Glutamatergic neuron (in vitro differentiated cells): Measurements from ENCODE around the gene PIGB. TPM values are rescaled to one million over a fixed set of nuclear protein-coding genes. Genes with fewer than 3 reads are reported as not detected.

ENCODE experiments used
- DNase-seq: peaks from one replicate; pipeline ENCODE4 v3.0.0; 2022
- H3K27ac Mint-ChIP-seq: one replicate; pipeline ENCODE4 v1.8.0; 2020; ENCODE audit warnings: mild to moderate bottlenecking, mixed read lengths, inconsistent platforms; ENCODE audit not compliant: unreplicated experiment
- H3K27me3 Mint-ChIP-seq: one replicate; pipeline ENCODE4 v1.8.0; 2020; ENCODE audit warnings: mild to moderate bottlenecking, moderate library complexity, mixed read lengths, inconsistent platforms; ENCODE audit not compliant: unreplicated experiment
- H3K36me3 Mint-ChIP-seq: one replicate; pipeline ENCODE4 v1.8.0; 2020; ENCODE audit warnings: mild to moderate bottlenecking, mixed read lengths, inconsistent platforms; ENCODE audit not compliant: unreplicated experiment
- H3K4me1 Mint-ChIP-seq: one replicate; pipeline ENCODE4 v1.8.0; 2020; ENCODE audit warnings: mild to moderate bottlenecking, low read depth, mixed read lengths, inconsistent platforms; ENCODE audit not compliant: unreplicated experiment
- H3K4me3 Mint-ChIP-seq: one replicate; pipeline ENCODE4 v1.8.0; 2020; ENCODE audit warnings: mild to moderate bottlenecking, mixed read lengths, inconsistent platforms; ENCODE audit not compliant: unreplicated experiment
- H3K9me3 Mint-ChIP-seq: one replicate; pipeline ENCODE4 v1.8.0; 2020; ENCODE audit warnings: mild to moderate bottlenecking, moderate library complexity, mixed read lengths, inconsistent platforms; ENCODE audit not compliant: unreplicated experiment
- CTCF ChIP-seq: fragments of 200-600 bp; sonication (generic); IDR thresholded peaks from one replicate; pipeline ENCODE4 v1.5.0; 2021; ENCODE audit not compliant: partially characterized antibody, unreplicated experiment
- total RNA-seq: library from RNA; stranded (reverse); fragmentation: NEBNext Ultra II Directional; extraction: Animal tissue kit (Norgen Biotek cat#: 25700); gene quantifications from one replicate; pipeline ENCODE4 v1.2.1, GENCODE V29; 2021; ENCODE audit not compliant: unreplicated experiment

The PIGB gene
- total RNA-seq, 1 donor from 2014 or later, result 6.4 TPM

GRCh38 chr15:55360256-55360655 is 41.2 kb downstream of the PIGB start:
- H3K36me3 Mint-ChIP-seq, result peaks cover 3% of the 10 kb centered on the region
- H3K4me1 Mint-ChIP-seq, result no peaks in the 10 kb centered on the region
- no peak overlapping the region for H3K4me3 Mint-ChIP-seq
- no peaks in the 10 kb centered on the region for H3K27me3 Mint-ChIP-seq
- DNase-seq, result no peak
- no peak for TF ChIP-seq CTCF
- no peak overlapping the region for H3K27ac Mint-ChIP-seq
- H3K9me3 Mint-ChIP-seq, result no peaks in the 10 kb centered on the region

- Mint-ChIP-seq H3K4me1 (no peaks in the 10 kb centered on the region), H3K4me3 (no peak overlapping the region)
- TF ChIP-seq CTCF, result no peak
Observed at GRCh38 chr15:55361048-55361447, 42.0 kb downstream of the PIGB start.

GRCh38 chr15:55362641-55363040 is 43.6 kb downstream of the PIGB start:
- TF ChIP-seq CTCF, result no peak

More at GRCh38 chr15:55361048-55361447, 42.0 kb downstream of the PIGB start:
- no peak for DNase-seq
- no peak overlapping the region for H3K27ac Mint-ChIP-seq
- H3K36me3 Mint-ChIP-seq, result peaks cover 3% of the 10 kb centered on the region
- H3K27me3 Mint-ChIP-seq, result no peaks in the 10 kb centered on the region
- no peaks in the 10 kb centered on the region for H3K9me3 Mint-ChIP-seq

GRCh38 chr15:55366981-55367380 is 48.0 kb downstream of the PIGB start:
- no peaks in the 10 kb centered on the region for H3K4me1 Mint-ChIP-seq
- no peaks in the 10 kb centered on the region for H3K9me3 Mint-ChIP-seq
- no peak overlapping the region for H3K27ac Mint-ChIP-seq
- peaks cover 3% of the 10 kb centered on the region for H3K36me3 Mint-ChIP-seq
- DNase-seq, result no peak
- H3K27me3 Mint-ChIP-seq, result no peaks in the 10 kb centered on the region
- H3K4me3 Mint-ChIP-seq, result no peak overlapping the region
- TF ChIP-seq CTCF, result no peak

More at GRCh38 chr15:55362641-55363040, 43.6 kb downstream of the PIGB start:
- no peak for DNase-seq
- Mint-ChIP-seq H3K27me3 (no peaks in the 10 kb centered on the region), H3K9me3 (no peaks in the 10 kb centered on the region), H3K4me1 (no peaks in the 10 kb centered on the region), H3K4me3 (no peak overlapping the region), H3K36me3 (peaks cover 3% of the 10 kb centered on the region), H3K27ac (no peak overlapping the region)

- Mint-ChIP-seq H3K4me1 (no peaks in the 10 kb centered on the region), H3K36me3 (no peaks in the 10 kb centered on the region), H3K27ac (no peak overlapping the region), H3K9me3 (no peaks in the 10 kb centered on the region), H3K4me3 (no peak overlapping the region), H3K27me3 (no peaks in the 10 kb centered on the region)
- no peak for DNase-seq
- TF ChIP-seq CTCF, result no peak
Observed at GRCh38 chr15:55372701-55373440, 53.8 kb downstream of the PIGB start.
